ENCODE measurements around the gene AOC1.

The AOC1 gene

GRCh38 chr7:150904011-150904909 lies 51.9 kb downstream of the AOC1 start (continued):
- TF ChIP-seq PRDM10 (tag by site-specific recombination; IDR thresholded peaks at IDR 0.05), result no peak
- TF ChIP-seq ZNF266 (tag by site-specific recombination; IDR thresholded peaks at IDR 0.05; ENCODE audit: low read depth), result no peak
- no peak for TF ChIP-seq ZNF341 (tag by site-specific recombination; IDR thresholded peaks at IDR 0.05; ENCODE audit: low read depth)
- no peak for TF ChIP-seq ZNF184 (tag by site-specific recombination; IDR thresholded peaks at IDR 0.05)
- TF ChIP-seq ZNF792 (tag by site-specific recombination; IDR thresholded peaks at IDR 0.05), result no peak
- no peak for TF ChIP-seq ZNF664 (tag by site-specific recombination; IDR thresholded peaks at IDR 0.05)
- no peak for TF ChIP-seq ZNF416 (tag by site-specific recombination; IDR thresholded peaks at IDR 0.05)
- no peak for TF ChIP-seq HOXA7 (CRISPR knock-in tag; IDR thresholded peaks at IDR 0.05; ENCODE audit: borderline replicate concordance)
- no peak for TF ChIP-seq ZNF169 (tag by site-specific recombination; IDR thresholded peaks at IDR 0.05)

GRCh38 chr7:150908173-150908572 lies 55.9 kb downstream of the AOC1 start:
- ChIA-PET CTCF (interaction anchor here (0.5 to 2.0 kb wide), 3 partner anchors 8 to 35 kb away, joined by 3 to 15 read pairs (median 4); no protein-coding TSS in a partner anchor), POLR2A (interaction anchor here (0.6 kb wide), 1 partner anchor 179 kb away, joined by 3 read pairs; no protein-coding TSS in a partner anchor)
- TF ChIP-seq ZNF548 (tag by site-specific recombination; IDR thresholded peaks at IDR 0.05) (no peak), ZFP37 (tag by site-specific recombination; IDR thresholded peaks at IDR 0.05) (no peak), ZNF561 (tag by site-specific recombination; IDR thresholded peaks at IDR 0.05; ENCODE audit: borderline replicate concordance) (no peak), ZNF148 (tag by site-specific recombination; IDR thresholded peaks at IDR 0.05; ENCODE audit: borderline replicate concordance) (no peak)
- no peaks in the 10 kb centered on the region for H3K36me3 ChIP-seq (ENCODE audit: control insufficient read depth in 2 of 2, insufficient read depth in 1 of 2, low read length in 2 of 2)
- no peak overlapping the region for H3K27ac ChIP-seq (ENCODE audit: extremely low read depth, low read depth, low read length)
- no peaks in the 10 kb centered on the region for H3K9me3 ChIP-seq (ENCODE audit: control insufficient read depth, insufficient read depth, low read depth, low read length)
- H3K4me1 ChIP-seq (ENCODE audit: control insufficient read depth, insufficient read depth, low read length), result no peaks in the 10 kb centered on the region
- H3K4me3 ChIP-seq (ENCODE audit: low read depth, low read length), result no peak overlapping the region

GRCh38 chr7:150909200-150909995 lies 57.1 kb downstream of the AOC1 start:
- CTCF ChIA-PET, result interaction anchor here (0.5 to 2.0 kb wide), 5 partner anchors 11 to 77 kb away, joined by 3 to 15 read pairs (median 3); no protein-coding TSS in a partner anchor
- H3K27ac ChIP-seq (ENCODE audit: extremely low read depth, low read depth, low read length), result no peak overlapping the region
- H3K4me3 ChIP-seq (ENCODE audit: low read depth, low read length), result no peak overlapping the region
- POLR2A ChIA-PET, result interaction anchor here (0.6 kb wide), 1 partner anchor 426 kb away, joined by 3 read pairs; no protein-coding TSS in a partner anchor
- H3K36me3 ChIP-seq (ENCODE audit: control insufficient read depth in 2 of 2, insufficient read depth in 1 of 2, low read length in 2 of 2), result no peaks in the 10 kb centered on the region
- no peaks in the 10 kb centered on the region for H3K4me1 ChIP-seq (ENCODE audit: control insufficient read depth, insufficient read depth, low read length)
- H3K9me3 ChIP-seq (ENCODE audit: control insufficient read depth, insufficient read depth, low read depth, low read length), result no peaks in the 10 kb centered on the region
- no peak for TF ChIP-seq HOXC10 (CRISPR knock-in tag; IDR thresholded peaks at IDR 0.05)
- no peak for TF ChIP-seq SALL2 (tag by site-specific recombination; IDR thresholded peaks at IDR 0.05; ENCODE audit: borderline replicate concordance)
- TF ChIP-seq KLF1 (tag by site-specific recombination; IDR thresholded peaks at IDR 0.05), result no peak
- TF ChIP-seq REPIN1 (tag by site-specific recombination; IDR thresholded peaks at IDR 0.05; ENCODE audit: low read depth), result no peak
- no peak for TF ChIP-seq ZNF155 (tag by site-specific recombination; IDR thresholded peaks at IDR 0.05)
- no peak for TF ChIP-seq ZNF280D (tag by site-specific recombination; IDR thresholded peaks at IDR 0.05)
- no peak for TF ChIP-seq ZNF513 (tag by site-specific recombination; IDR thresholded peaks at IDR 0.05)
- no peak for TF ChIP-seq ZNF266 (tag by site-specific recombination; IDR thresholded peaks at IDR 0.05; ENCODE audit: low read depth)
